GM19043 (cell line): ENCODE data around the gene TSPYL6.
A peak's percentile ranks its signal among the peaks of the same experiment; 100 is the strongest.
"Not testable (repeated sequence)": the region's sequence is repeated elsewhere in the genome, so short reads cannot be mapped to it uniquely, and the experiment has no call there.

Experiments
- ATAC-seq: cut with Tn5 transposase; IDR thresholded peaks from one replicate; pipeline ENCODE4 v1.9.1; 2021; ENCODE audit warnings: low read depth; ENCODE audit not compliant: unreplicated experiment

TSPYL6 gene

GRCh38 chr2:54256091-54256694 lies at the start of gene TSPYL6:
Gene TSPYL6, minus strand, starts transcription at chr2:54256229. Its CDS starts 78 bp downstream, at chr2:54256151.
- no peak for ATAC-seq

GRCh38 chr2:54303631-54304030 lies 47.6 kb upstream of the TSPYL6 start:
- ATAC-seq = no peak

GRCh38 chr2:54298514-54298913 lies 42.5 kb upstream of the TSPYL6 start:
- no peak for ATAC-seq

GRCh38 chr2:54295911-54296310 lies 39.9 kb upstream of the TSPYL6 start:
- ATAC-seq = no peak

- ATAC-seq = not testable (repeated sequence)
Observed at GRCh38 chr2:54294665-54295064, 38.6 kb upstream of the TSPYL6 start.

- ATAC-seq = no peak
Observed at GRCh38 chr2:54290356-54291025, 34.5 kb upstream of the TSPYL6 start.

- no peak for ATAC-seq
Observed at GRCh38 chr2:54289917-54290316, 33.9 kb upstream of the TSPYL6 start.

GRCh38 chr2:54287532-54287931 lies 31.5 kb upstream of the TSPYL6 start:
- no peak for ATAC-seq

GRCh38 chr2:54285451-54285850 lies 29.4 kb upstream of the TSPYL6 start:
- ATAC-seq = no peak

- ATAC-seq = no peak
Observed at GRCh38 chr2:54284826-54285225, 28.8 kb upstream of the TSPYL6 start.

- ATAC-seq = no peak
Observed at GRCh38 chr2:54279385-54279784, 23.4 kb upstream of the TSPYL6 start.

GRCh38 chr2:54275541-54275940 lies 19.5 kb upstream of the TSPYL6 start:
- ATAC-seq = no peak

GRCh38 chr2:54274781-54275242 lies 18.8 kb upstream of the TSPYL6 start:
- ATAC-seq = no peak

GRCh38 chr2:54271843-54272627 lies 16.0 kb upstream of the TSPYL6 start:
- peak; percentile 94 for ATAC-seq

- ATAC-seq = no peak
Observed at GRCh38 chr2:54271189-54271588, 15.2 kb upstream of the TSPYL6 start.

GRCh38 chr2:54267577-54267976 lies 11.5 kb upstream of the TSPYL6 start:
- ATAC-seq = no peak

GRCh38 chr2:54265081-54265480 lies 9.1 kb upstream of the TSPYL6 start:
- ATAC-seq = not testable (repeated sequence)

- no peak for ATAC-seq
Observed at GRCh38 chr2:54262015-54262765, 6.2 kb upstream of the TSPYL6 start.

- no peak for ATAC-seq
Observed at GRCh38 chr2:54261537-54261936, 5.5 kb upstream of the TSPYL6 start.

- ATAC-seq = no peak
Observed at GRCh38 chr2:54260241-54260595, 4.2 kb upstream of the TSPYL6 start.
